GM12878 (cell line): ENCODE measurements around the gene ANK3. TPM values are rescaled to one million over a fixed set of nuclear protein-coding genes. Genes with fewer than 3 reads are reported as not detected.

Experiments used
- ATAC-seq: fragments of 200-7000 bp; cut with Tn5 transposase; 3 replicates; pipeline ENCODE4 v1.9.1; 2020; ENCODE audit warnings: mild to moderate bottlenecking, moderate library complexity
- BruUV-seq: library from RNA; stranded (reverse); fragments of 400-500 nt; replicated peaks from 2 replicates; lab custom pipeline; 2021; lab: Mats Ljungman, UMichigan
- CTCF ChIA-PET: fragments of 300-600 bp; sonication (Branson Sonifier 250); formaldehyde crosslinking; extraction: SDS; loops from one replicate; lab custom pipeline; 2021; ENCODE audit warnings: inconsistent platforms; lab: Yijun Ruan, JAX
- POLR2A ChIA-PET: fragments of 350-600 bp; formaldehyde crosslinking; extraction: SDS; loops from one replicate; lab custom pipeline; 2021; ENCODE audit warnings: inconsistent platforms; lab: Charles Lee
- RAD21 ChIA-PET: fragments of 300-600 bp; sonication (Branson Sonifier 250); formaldehyde crosslinking; loops from one replicate; lab custom pipeline; 2023; ENCODE audit warnings: antibody characterized with exemption; ENCODE audit not compliant: unreplicated experiment; lab: Charles Lee
- SMC1A ChIA-PET: fragments of 300-600 bp; sonication (Branson Sonifier 250); formaldehyde crosslinking; loops from one replicate; lab custom pipeline; 2023; ENCODE audit not compliant: unreplicated experiment, uncharacterized antibody; lab: Charles Lee
- DNase-seq: peaks from one replicate; pipeline ENCODE4 v3.0.0-alpha.2; 2011; ENCODE audit warnings: low read depth, low spot score
- FAIRE-seq: peaks from 3 replicates; lab custom pipeline; 2011; peaks lifted over from hg19 to GRCh38; lab: Jason Lieb, UNC
- H2AFZ ChIP-seq: 2 replicates; pipeline ENCODE4 v1.6.0; 2011; ENCODE audit warnings: low read depth, low read length, control low read depth; ENCODE audit not compliant: control insufficient read depth
- H3K27ac ChIP-seq: 2 replicates; pipeline ENCODE4 v1.5.1; 2011; ENCODE audit warnings: control low read depth; ENCODE audit not compliant: control insufficient read depth, insufficient read depth
- H3K27me3 ChIP-seq, 2 experiments: replicated peaks in 1 of 2; 2 replicates each; pipeline versions ENCODE4 v1.6.0 to v1.6.1; 2011; ENCODE audit warnings: low read length in 1 of 2; ENCODE audit not compliant: control insufficient read depth in 2 of 2, insufficient read depth in 2 of 2
- H3K36me3 ChIP-seq, 2 experiments: 2 replicates each; pipeline ENCODE4 v1.5.1; 2011; ENCODE audit warnings: low read length in 1 of 2; ENCODE audit not compliant: control insufficient read depth in 2 of 2, insufficient read depth in 2 of 2
- H3K4me1 ChIP-seq: 2 replicates; pipeline ENCODE4 v1.6.1; 2011; ENCODE audit warnings: mild to moderate bottlenecking, low read length, moderate library complexity, mixed read lengths; ENCODE audit not compliant: control insufficient read depth, insufficient read depth
- H3K4me2 ChIP-seq: 2 replicates; pipeline ENCODE4 v1.6.0; 2011; ENCODE audit warnings: control low read depth; ENCODE audit not compliant: control insufficient read depth, insufficient read depth
- H3K4me3 ChIP-seq: fragments of 200-600 bp; sonication (generic); 2 replicates; pipeline ENCODE4 v1.5.1; 2016
- H3K79me2 ChIP-seq: 2 replicates; pipeline ENCODE4 v1.6.0; 2011; ENCODE audit warnings: low read length; ENCODE audit not compliant: control insufficient read depth, insufficient read depth
- H3K9ac ChIP-seq: 2 replicates; pipeline ENCODE4 v1.8.0; 2011; ENCODE audit warnings: low read length, control low read depth, mixed read lengths; ENCODE audit not compliant: control insufficient read depth, insufficient read depth
- H3K9me3 ChIP-seq: replicated peaks from 3 replicates; pipeline ENCODE4 v1.5.1; 2011; ENCODE audit warnings: mild to moderate bottlenecking, low read length; ENCODE audit not compliant: control insufficient read depth, insufficient read depth
- H4K20me1 ChIP-seq: 2 replicates; pipeline ENCODE4 v1.6.0; 2011; ENCODE audit not compliant: control insufficient read depth, insufficient read depth
- E2F4 ChIP-seq: IDR thresholded peaks from 2 replicates; pipeline ENCODE4 v1.6.1; 2012; ENCODE audit warnings: low read depth, low read length, improper control_type of control experiment
- HDAC6 ChIP-seq: fragments of 200-600 bp; sonication (generic); IDR thresholded peaks from one replicate; pipeline ENCODE4 v1.8.0; 2017; ENCODE audit warnings: antibody characterized with exemption; ENCODE audit not compliant: unreplicated experiment
- MEF2B ChIP-seq: fragments of 450-650 bp; IDR thresholded peaks from 2 replicates; pipeline ENCODE4 v1.6.1; 2018; ENCODE audit warnings: mild to moderate bottlenecking, moderate library complexity; ENCODE audit not compliant: partially characterized antibody, poor library complexity, severe bottlenecking
- MTA3 ChIP-seq: IDR thresholded peaks from 2 replicates; pipeline ENCODE4 v1.6.1; 2012; ENCODE audit warnings: low read length, inconsistent platforms, borderline replicate concordance
- PAX5 ChIP-seq: IDR thresholded peaks from 2 replicates; pipeline ENCODE4 v1.6.1; 2011; ENCODE audit warnings: low read depth, low read length, borderline replicate concordance
- PKNOX1 ChIP-seq: fragments of 450-650 bp; IDR thresholded peaks from 2 replicates; pipeline ENCODE4 v1.6.1; 2016; ENCODE audit warnings: mild to moderate bottlenecking
- RAD51 ChIP-seq: fragments of 450-650 bp; IDR thresholded peaks from 2 replicates; pipeline ENCODE4 v1.6.1; 2016; ENCODE audit warnings: moderate library complexity, mild to moderate bottlenecking, inconsistent platforms
- SUPT20H ChIP-seq: IDR thresholded peaks from 2 replicates; pipeline ENCODE4 v1.6.1; 2011; ENCODE audit warnings: low read depth, mild to moderate bottlenecking, low read length, moderate library complexity, borderline replicate concordance; ENCODE audit not compliant: control insufficient read depth
- USF1 ChIP-seq: IDR thresholded peaks from 2 replicates; pipeline ENCODE4 v1.6.1; 2011; ENCODE audit warnings: borderline replicate concordance, low read depth, mild to moderate bottlenecking, moderate library complexity, mixed read lengths, low read length; ENCODE audit not compliant: insufficient read depth; ENCODE audit errors: extremely low read length
- WGBS: methylation state at CpG from one replicate; pipeline ENCODE4 v1.1.6; 2016; ENCODE audit warnings: low lambda C conversion rate; ENCODE audit not compliant: insufficient replicate concordance, insufficient coverage; ENCODE audit errors: missing lambda C conversion rate; 5-methylcytosine and 5-hydroxymethylcytosine counted together
- in situ Hi-C: fragments of 300-500 bp; cut with MboI; formaldehyde crosslinking; loops from 9 replicates; pipeline ENCODE4 v1.14.3; 2018; ENCODE audit warnings: mixed read lengths
- intact Hi-C: fragments of 100-400 bp; cut with micrococcal nuclease; formaldehyde crosslinking; loops from one replicate; pipeline ENCODE4 v1.14.2; 2022; ENCODE audit not compliant: unreplicated experiment
- polyA plus RNA-seq, 11 experiments: library from polyadenylated mRNA; depleted of rRNA in 4 of 11; unstranded in 6 of 11; stranded (reverse) in 5 of 11; fragments of >200 nt; fragmentation: Nextera tagmentation in 4 of 11; fragmentation: Illumina TruSeq in 1 of 11; extraction: Ambion mirVana in 4 of 11; extraction: Trizol in 1 of 11; gene quantifications; 1 replicate in 1 of 11; 2 replicates in 10 of 11; pipeline versions ENCODE4 v1.2.1 to v1.2.3, GENCODE V29; 2011 to 2016; ENCODE audit warnings: inconsistent platforms in 2 of 11, missing spikeins in 2 of 11, low read depth in 1 of 11
- total RNA-seq, 4 experiments: library from RNA; depleted of rRNA in 3 of 4; stranded (reverse); fragments of >200 nt in 3 of 4; fragmentation: Illumina TruSeq in 1 of 4; extraction: Trizol in 1 of 4; gene quantifications; 2 replicates each; pipeline versions ENCODE4 v1.2.1 to v1.2.3, GENCODE V29; 2013 to 2021

Gene ANK3
- total and polyA plus RNA-seq, 10 of the 15 experiments (the other 5 are each of a cell fraction or from before 2014, with no cell fraction given): 0.06 to 0.82 (median 0.20) TPM; not detected in 2

GRCh38 chr10:60323162-60323561 is 66.5 kb downstream of the ANK3 start:
- H3K4me2 ChIP-seq: no peak overlapping the region
- RAD21 ChIA-PET: no interaction called here
- H4K20me1 ChIP-seq: no peaks in the 10 kb centered on the region
- TF ChIP-seq PAX5 (no peak), MTA3 (no peak), SUPT20H (no peak), MEF2B (no peak), E2F4 (no peak), PKNOX1 (no peak), RAD51 (no peak), HDAC6 (no peak), USF1 (no peak)
- TF ChIP-seq, all 136 proteins: peak for 0
- FAIRE-seq (no peak), DNase-seq (no peak), ATAC-seq (no peak)
- Histone ChIP-seq H3K4me1 (no peaks in the 10 kb centered on the region), H2AFZ (no peak overlapping the region), H3K36me3 (no peaks in the 10 kb centered on the region), H3K27me3 (no peaks in the 10 kb centered on the region), H3K9ac (no peak overlapping the region), H3K27ac (no peak overlapping the region), H3K4me3 (no peak overlapping the region), H3K79me2 (no peaks in the 10 kb centered on the region), H3K9me3 (no peaks in the 10 kb centered on the region)
- ChIA-PET CTCF (no interaction called here), POLR2A (no interaction called here), SMC1A (no interaction called here)
- BruUV-seq: no TSS peak
- in situ Hi-C loops (no loop called here), intact Hi-C loops (no loop called here)
- 0% methylated on average over 2 of the region's 2 CpGs for WGBS
